HepG2 (cell line): ENCODE results near the gene VSIR. TPM values are rescaled to one million over a fixed set of nuclear protein-coding genes. Genes with fewer than 3 reads are reported as not detected.
A peak's percentile ranks its signal among the peaks of the same experiment; 100 is the strongest.

Experiments used
- ATRX ChIP-seq: sonication (generic); formaldehyde crosslinking; IDR thresholded peaks from 2 replicates; pipeline ENCODE4 v1.4.0; 2020; ENCODE audit warnings: missing genetic modification reagents, borderline replicate concordance
- CCDC6 ChIP-seq: sonication (generic); formaldehyde crosslinking; IDR thresholded peaks from 2 replicates; pipeline ENCODE4 v1.8.1; 2022; ENCODE audit warnings: mild to moderate bottlenecking, missing genetic modification reagents, moderate library complexity
- FOSL1 ChIP-seq: sonication (generic); formaldehyde crosslinking; IDR thresholded peaks from 2 replicates; pipeline ENCODE4 v1.9.0; 2021; ENCODE audit warnings: missing genetic modification reagents, borderline replicate concordance
- GATAD2A ChIP-seq: IDR thresholded peaks from 2 replicates; pipeline ENCODE4 v1.6.1; 2016
- GFI1 ChIP-seq: sonication (generic); formaldehyde crosslinking; IDR thresholded peaks from 2 replicates; pipeline ENCODE4 v1.5.0; 2020; ENCODE audit warnings: missing genetic modification reagents, mild to moderate bottlenecking, borderline replicate concordance
- HMGA1 ChIP-seq: sonication (generic); formaldehyde crosslinking; conservative IDR thresholded peaks from 2 replicates; pipeline ENCODE4 v1.4.0; 2020; ENCODE audit warnings: missing genetic modification reagents
- KLF13 ChIP-seq: sonication (generic); formaldehyde crosslinking; IDR thresholded peaks from 2 replicates; pipeline ENCODE4 v1.4.0; 2020; ENCODE audit warnings: mild to moderate bottlenecking, missing genetic modification reagents
- REXO4 ChIP-seq: sonication (generic); formaldehyde crosslinking; IDR thresholded peaks from 2 replicates; pipeline ENCODE4 v1.8.0; 2022; ENCODE audit warnings: missing genetic modification reagents, mild to moderate bottlenecking, borderline replicate concordance
- SAFB2 ChIP-seq: sonication (generic); formaldehyde crosslinking; IDR thresholded peaks from 2 replicates; pipeline ENCODE4 v1.5.1; 2020; ENCODE audit warnings: missing genetic modification reagents, low read depth, mild to moderate bottlenecking, borderline replicate concordance
- SP1 ChIP-seq, 2 experiments: fragments of 450-650 bp in 1 of 2; sonication (generic) in 1 of 2; formaldehyde crosslinking in 1 of 2; IDR thresholded peaks; 2 replicates each; pipeline versions ENCODE4 v1.4.0 to v1.6.1; 2016 to 2020; ENCODE audit warnings: missing genetic modification reagents in 1 of 2
- SRSF1 ChIP-seq: fragments of 200-400 bp; formaldehyde crosslinking; optimal IDR thresholded peaks from 2 replicates; pipeline ENCODE3; 2017; ENCODE audit warnings: mild to moderate bottlenecking, low read depth, low read length, moderate library complexity
- XRCC5 ChIP-seq: fragments of 200-400 bp; formaldehyde crosslinking; optimal IDR thresholded peaks from 2 replicates; pipeline ENCODE3; 2017; ENCODE audit warnings: mild to moderate bottlenecking, low read length
- ZFP1 ChIP-seq: IDR thresholded peaks from 2 replicates; pipeline ENCODE4 v1.6.1; 2016
- polyA plus RNA-seq, 8 experiments: library from polyadenylated mRNA; depleted of rRNA in 3 of 8; stranded (reverse) in 7 of 8; unstranded in 1 of 8; fragments of >200 nt; fragmentation: Illumina TruSeq in 4 of 8; extraction: Trizol in 4 of 8; gene quantifications; 2 replicates each; pipeline versions ENCODE4 v1.2.1 to v1.2.3, GENCODE V29; 2011 to 2016; ENCODE audit warnings: low read depth in 4 of 8, missing spikeins in 1 of 8, mixed read lengths in 1 of 8; ENCODE audit not compliant: insufficient read depth in 1 of 8
- total RNA-seq, 5 experiments: library from RNA; depleted of rRNA; stranded (reverse); fragments of >200 nt; fragmentation: Illumina TruSeq; extraction: Trizol; gene quantifications; 2 replicates each; pipeline ENCODE4 v1.2.3, GENCODE V29; 2016; ENCODE audit warnings: low read depth in 1 of 5
- TF ChIP-seq, protein P1 (sequence below): IDR thresholded peaks from 2 replicates; pipeline ENCODE4 v1.6.1; 2016
- TF ChIP-seq, protein P2 (sequence below): IDR thresholded peaks from 2 replicates; pipeline ENCODE4 v1.6.1; 2016; ENCODE audit warnings: low read depth, control low read depth
- TF ChIP-seq, protein P3 (sequence below): sonication (generic); formaldehyde crosslinking; IDR thresholded peaks from 2 replicates; pipeline ENCODE4 v1.5.0; 2020; ENCODE audit warnings: missing genetic modification reagents
- TF ChIP-seq, protein P4 (sequence below), 2 experiments: IDR thresholded peaks; 2 replicates each; pipeline ENCODE4 v1.6.1; 2011 to 2012; ENCODE audit warnings: low read length in 2 of 2, borderline replicate concordance in 1 of 2, low read depth in 1 of 2, mild to moderate bottlenecking in 1 of 2, moderate library complexity in 1 of 2
- TF ChIP-seq, protein P5 (sequence below): sonication (generic); formaldehyde crosslinking; IDR thresholded peaks from 2 replicates; pipeline ENCODE4 v1.4.0; 2020; ENCODE audit warnings: mild to moderate bottlenecking, missing genetic modification reagents
- TF ChIP-seq, protein P6 (sequence below): IDR thresholded peaks from 2 replicates; pipeline ENCODE4 v1.6.1; 2012; ENCODE audit warnings: inconsistent platforms

VSIR gene
- total and polyA plus RNA-seq, 2 of the 13 experiments (the other 11 are each of a cell fraction or from before 2014, with no cell fraction given): 0.44 to 3.2 TPM

DNA sequence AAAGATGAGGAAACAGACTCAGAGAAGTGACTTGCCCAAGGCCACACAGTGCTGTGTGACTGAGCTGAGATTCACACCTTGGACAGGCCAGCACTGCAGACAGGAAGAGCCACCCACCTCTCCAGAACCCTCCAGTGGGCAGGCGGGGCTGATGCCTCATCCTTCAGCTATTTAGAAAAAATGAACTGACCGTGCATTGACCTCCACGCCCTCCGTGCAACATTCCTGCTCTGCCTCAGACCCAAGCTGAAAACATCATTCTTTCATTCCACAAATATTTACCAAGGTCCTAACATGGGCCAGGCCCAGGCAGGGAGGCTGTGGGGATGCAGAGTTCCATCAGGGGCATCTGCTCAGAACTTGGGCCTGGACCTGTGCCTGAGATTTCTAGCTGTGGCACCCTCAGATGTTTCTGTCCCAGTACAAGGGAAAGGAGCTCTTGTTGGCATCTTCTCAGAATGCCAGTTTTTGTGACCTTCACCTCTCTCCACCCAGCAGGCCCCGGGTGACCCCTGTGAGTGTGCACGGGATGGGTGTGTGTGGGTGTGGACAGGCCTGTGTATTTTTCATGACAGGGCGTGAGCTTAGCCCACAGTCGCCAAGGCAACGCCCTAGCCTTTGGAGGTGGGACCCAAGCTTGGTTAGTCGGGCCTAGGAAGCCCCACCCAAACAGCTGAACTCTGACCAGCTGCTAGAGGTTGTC lies 6.5 kb downstream of the VSIR start (continued):
- TF ChIP-seq, protein P1, sequence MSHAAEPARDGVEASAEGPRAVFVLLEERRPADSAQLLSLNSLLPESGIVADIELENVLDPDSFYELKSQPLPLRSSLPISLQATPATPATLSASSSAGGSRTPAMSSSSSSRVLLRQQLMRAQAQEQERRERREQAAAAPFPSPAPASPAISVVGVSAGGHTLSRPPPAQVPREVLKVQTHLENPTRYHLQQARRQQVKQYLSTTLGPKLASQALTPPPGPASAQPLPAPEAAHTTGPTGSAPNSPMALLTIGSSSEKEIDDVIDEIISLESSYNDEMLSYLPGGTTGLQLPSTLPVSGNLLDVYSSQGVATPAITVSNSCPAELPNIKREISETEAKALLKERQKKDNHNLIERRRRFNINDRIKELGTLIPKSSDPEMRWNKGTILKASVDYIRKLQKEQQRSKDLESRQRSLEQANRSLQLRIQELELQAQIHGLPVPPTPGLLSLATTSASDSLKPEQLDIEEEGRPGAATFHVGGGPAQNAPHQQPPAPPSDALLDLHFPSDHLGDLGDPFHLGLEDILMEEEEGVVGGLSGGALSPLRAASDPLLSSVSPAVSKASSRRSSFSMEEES (CRISPR knock-in tag): no peak
- TF ChIP-seq, protein P2, sequence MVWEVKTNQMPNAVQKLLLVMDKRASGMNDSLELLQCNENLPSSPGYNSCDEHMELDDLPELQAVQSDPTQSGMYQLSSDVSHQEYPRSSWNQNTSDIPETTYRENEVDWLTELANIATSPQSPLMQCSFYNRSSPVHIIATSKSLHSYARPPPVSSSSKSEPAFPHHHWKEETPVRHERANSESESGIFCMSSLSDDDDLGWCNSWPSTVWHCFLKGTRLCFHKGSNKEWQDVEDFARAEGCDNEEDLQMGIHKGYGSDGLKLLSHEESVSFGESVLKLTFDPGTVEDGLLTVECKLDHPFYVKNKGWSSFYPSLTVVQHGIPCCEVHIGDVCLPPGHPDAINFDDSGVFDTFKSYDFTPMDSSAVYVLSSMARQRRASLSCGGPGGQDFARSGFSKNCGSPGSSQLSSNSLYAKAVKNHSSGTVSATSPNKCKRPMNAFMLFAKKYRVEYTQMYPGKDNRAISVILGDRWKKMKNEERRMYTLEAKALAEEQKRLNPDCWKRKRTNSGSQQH (CRISPR knock-in tag): no peak
- TF ChIP-seq, protein P3, sequence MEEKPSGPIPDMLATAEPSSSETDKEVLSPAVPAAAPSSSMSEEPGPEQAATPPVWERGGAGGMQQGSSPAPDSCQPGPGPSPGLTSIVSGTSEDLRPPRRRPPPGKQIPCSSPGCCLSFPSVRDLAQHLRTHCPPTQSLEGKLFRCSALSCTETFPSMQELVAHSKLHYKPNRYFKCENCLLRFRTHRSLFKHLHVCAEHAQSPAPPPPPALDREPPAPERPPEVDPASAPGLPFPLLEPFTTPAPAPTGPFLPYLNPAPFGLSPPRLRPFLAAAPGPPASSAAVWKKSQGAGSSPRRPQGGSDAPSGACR (CRISPR knock-in tag): no peak
- TF ChIP-seq, protein P4, sequence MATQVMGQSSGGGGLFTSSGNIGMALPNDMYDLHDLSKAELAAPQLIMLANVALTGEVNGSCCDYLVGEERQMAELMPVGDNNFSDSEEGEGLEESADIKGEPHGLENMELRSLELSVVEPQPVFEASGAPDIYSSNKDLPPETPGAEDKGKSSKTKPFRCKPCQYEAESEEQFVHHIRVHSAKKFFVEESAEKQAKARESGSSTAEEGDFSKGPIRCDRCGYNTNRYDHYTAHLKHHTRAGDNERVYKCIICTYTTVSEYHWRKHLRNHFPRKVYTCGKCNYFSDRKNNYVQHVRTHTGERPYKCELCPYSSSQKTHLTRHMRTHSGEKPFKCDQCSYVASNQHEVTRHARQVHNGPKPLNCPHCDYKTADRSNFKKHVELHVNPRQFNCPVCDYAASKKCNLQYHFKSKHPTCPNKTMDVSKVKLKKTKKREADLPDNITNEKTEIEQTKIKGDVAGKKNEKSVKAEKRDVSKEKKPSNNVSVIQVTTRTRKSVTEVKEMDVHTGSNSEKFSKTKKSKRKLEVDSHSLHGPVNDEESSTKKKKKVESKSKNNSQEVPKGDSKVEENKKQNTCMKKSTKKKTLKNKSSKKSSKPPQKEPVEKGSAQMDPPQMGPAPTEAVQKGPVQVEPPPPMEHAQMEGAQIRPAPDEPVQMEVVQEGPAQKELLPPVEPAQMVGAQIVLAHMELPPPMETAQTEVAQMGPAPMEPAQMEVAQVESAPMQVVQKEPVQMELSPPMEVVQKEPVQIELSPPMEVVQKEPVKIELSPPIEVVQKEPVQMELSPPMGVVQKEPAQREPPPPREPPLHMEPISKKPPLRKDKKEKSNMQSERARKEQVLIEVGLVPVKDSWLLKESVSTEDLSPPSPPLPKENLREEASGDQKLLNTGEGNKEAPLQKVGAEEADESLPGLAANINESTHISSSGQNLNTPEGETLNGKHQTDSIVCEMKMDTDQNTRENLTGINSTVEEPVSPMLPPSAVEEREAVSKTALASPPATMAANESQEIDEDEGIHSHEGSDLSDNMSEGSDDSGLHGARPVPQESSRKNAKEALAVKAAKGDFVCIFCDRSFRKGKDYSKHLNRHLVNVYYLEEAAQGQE (IDR thresholded peaks at IDR 0.05; ENCODE audit: borderline replicate concordance in 1 of 2, low read depth in 1 of 2, low read length in 2 of 2): no peak
- TF ChIP-seq, protein P5, sequence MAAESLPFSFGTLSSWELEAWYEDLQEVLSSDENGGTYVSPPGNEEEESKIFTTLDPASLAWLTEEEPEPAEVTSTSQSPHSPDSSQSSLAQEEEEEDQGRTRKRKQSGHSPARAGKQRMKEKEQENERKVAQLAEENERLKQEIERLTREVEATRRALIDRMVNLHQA (CRISPR knock-in tag): no peak
- TF ChIP-seq REXO4 (CRISPR knock-in tag) (no peak), GATAD2A (CRISPR knock-in tag) (peak; percentile 44; the same call in 1 of the 2 replicates), SAFB2 (no peak), SRSF1 (no peak), SP1 (IDR thresholded peaks at IDR 0.05) (no peak), SP1 (CRISPR knock-in tag; IDR thresholded peaks at IDR 0.05) (no peak), KLF13 (CRISPR knock-in tag) (no peak), ZFP1 (CRISPR knock-in tag) (no peak), HMGA1 (CRISPR knock-in tag) (no peak), GFI1 (CRISPR knock-in tag) (peak; percentile 81), ATRX (CRISPR knock-in tag) (no peak), FOSL1 (CRISPR knock-in tag) (peak; percentile 80; the same call in 1 of the 2 replicates), XRCC5 (no peak), CCDC6 (CRISPR knock-in tag) (no peak)
- TF ChIP-seq, protein P6, sequence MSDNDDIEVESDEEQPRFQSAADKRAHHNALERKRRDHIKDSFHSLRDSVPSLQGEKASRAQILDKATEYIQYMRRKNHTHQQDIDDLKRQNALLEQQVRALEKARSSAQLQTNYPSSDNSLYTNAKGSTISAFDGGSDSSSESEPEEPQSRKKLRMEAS: no peak
